Measurements from ENCODE around the gene PURA. TPM values are rescaled to one million over a fixed set of nuclear protein-coding genes. Genes with fewer than 3 reads are reported as not detected.

PURA gene
- total and polyA plus RNA-seq, 2 of the 4 experiments (the other 2 are of a cell fraction) = 3.8 to 5.6 TPM

GRCh38 chr5:140084541-140084940 lies 29.4 kb upstream of the PURA start:
- Histone ChIP-seq H3K56ac (ENCODE audit: extremely low read depth, insufficient read depth, low read length) (no peak overlapping the region), H2AK5ac (ENCODE audit: low read depth, low read length) (no peak overlapping the region), H2BK20ac (ENCODE audit: low read depth, low read length) (no peak overlapping the region), H3K9me3 (ENCODE audit: control insufficient read depth, insufficient read depth, low read length) (no peaks in the 10 kb centered on the region), H3K4me2 (ENCODE audit: low read depth, low read length) (no peak overlapping the region), H4K20me1 (ENCODE audit: insufficient read depth, low read length) (no peaks in the 10 kb centered on the region), H3K23ac (ENCODE audit: low read depth, low read length) (no peak overlapping the region), H3K27ac (ENCODE audit: insufficient read depth, low read length) (no peak overlapping the region), H2BK15ac (ENCODE audit: low read depth, low read length) (no peak overlapping the region), H3K4me1 (ENCODE audit: control insufficient read depth, insufficient read depth, low read length) (no peaks in the 10 kb centered on the region), H3K9me1 (ENCODE audit: insufficient read depth, low read length) (no peaks in the 10 kb centered on the region), H2AFZ (replicated peaks; ENCODE audit: low read length, poor library complexity) (no peak overlapping the region), H3K27me3 (ENCODE audit: control insufficient read depth, insufficient read depth, low read length) (peaks cover 30% of the 10 kb centered on the region), H4K5ac (ENCODE audit: low read depth, low read length) (no peak overlapping the region), H2BK5ac (ENCODE audit: low read depth, low read length, poor library complexity, severe bottlenecking) (no peak overlapping the region), H2BK120ac (ENCODE audit: low read depth, low read length) (no peak overlapping the region), H4K8ac (ENCODE audit: low read depth in 2 of 2, low read length in 2 of 2) (no peak overlapping the region), H2AK9ac (replicated peaks; ENCODE audit: low read depth, low read length, poor library complexity) (no peak overlapping the region), H3K14ac (replicated peaks; ENCODE audit: low read depth, low read length) (no peak overlapping the region), H3K36me3 (ENCODE audit: control insufficient read depth, insufficient read depth, low read length) (no peaks in the 10 kb centered on the region), H3K79me1 (ENCODE audit: low read depth in 1 of 2, low read length in 2 of 2) (no peaks in the 10 kb centered on the region), H3K4me3 (ENCODE audit: insufficient read depth, low read depth, low read length) (no peak overlapping the region), H3K4ac (ENCODE audit: low read depth, low read length) (no peak overlapping the region), H3K18ac (ENCODE audit: low read depth, low read length) (no peak overlapping the region), H4K91ac (ENCODE audit: insufficient read depth, low read depth, low read length) (no peak overlapping the region), H3K9ac (ENCODE audit: low read depth, low read length) (no peak overlapping the region)
- dilution Hi-C loops (cut with HindIII; ENCODE audit: low sequenced_read_pairs, unreplicated experiment) (no loop called here), intact Hi-C loops (cut with micrococcal nuclease) (loop anchor here (2.0 kb wide), 1 partner anchor 20 kb away; no protein-coding TSS in a partner anchor), in situ Hi-C loops (cut with MboI; ENCODE audit: low sequenced_read_pairs) (no loop called here)
- POLR2A ChIA-PET (ENCODE audit: unreplicated experiment) = no interaction called here
- DNase-seq (no peak), ATAC-seq (ENCODE audit: low read depth) (no peak)
- CTCF ChIA-PET = interaction anchor here (1.3 to 2.2 kb wide), 2 partner anchors 12 to 61 kb away, joined by 5 to 6 read pairs; no protein-coding TSS in a partner anchor
- TF ChIP-seq, protein P1, sequence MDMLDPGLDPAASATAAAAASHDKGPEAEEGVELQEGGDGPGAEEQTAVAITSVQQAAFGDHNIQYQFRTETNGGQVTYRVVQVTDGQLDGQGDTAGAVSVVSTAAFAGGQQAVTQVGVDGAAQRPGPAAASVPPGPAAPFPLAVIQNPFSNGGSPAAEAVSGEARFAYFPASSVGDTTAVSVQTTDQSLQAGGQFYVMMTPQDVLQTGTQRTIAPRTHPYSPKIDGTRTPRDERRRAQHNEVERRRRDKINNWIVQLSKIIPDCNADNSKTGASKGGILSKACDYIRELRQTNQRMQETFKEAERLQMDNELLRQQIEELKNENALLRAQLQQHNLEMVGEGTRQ (IDR thresholded peaks at IDR 0.05; ENCODE audit: low read depth, low read length) = no peak
- TF ChIP-seq RFX5 (IDR thresholded peaks at IDR 0.05; ENCODE audit: low read depth, low read length) (no peak), SMC3 (IDR thresholded peaks at IDR 0.05; ENCODE audit: low read depth, low read length) (no peak), RAD21 (IDR thresholded peaks at IDR 0.05; ENCODE audit: low read length) (no peak), CHD1 (IDR thresholded peaks at IDR 0.05; ENCODE audit: low read depth, low read length) (no peak), MAZ (IDR thresholded peaks at IDR 0.05; ENCODE audit: borderline replicate concordance, low read depth, low read length) (no peak), ELK1 (IDR thresholded peaks at IDR 0.05; ENCODE audit: borderline replicate concordance, low read depth, low read length) (no peak), RCOR1 (IDR thresholded peaks at IDR 0.05; ENCODE audit: insufficient replicate concordance, low read length) (no peak), CEBPB (IDR thresholded peaks at IDR 0.05; ENCODE audit: low read depth, low read length) (no peak), POLR2A (IDR thresholded peaks at IDR 0.05; ENCODE audit: low read depth, low read length) (no peak), NFE2L2 (IDR thresholded peaks at IDR 0.05; ENCODE audit: low read depth, low read length) (no peak), MAFK (IDR thresholded peaks at IDR 0.05; ENCODE audit: low read depth, low read length) (no peak), BHLHE40 (IDR thresholded peaks at IDR 0.05; ENCODE audit: low read depth, low read length) (no peak), FOS (IDR thresholded peaks at IDR 0.05; ENCODE audit: low read depth, low read length) (no peak), MXI1 (IDR thresholded peaks at IDR 0.05; ENCODE audit: borderline replicate concordance, low read depth, low read length) (no peak)
- TF ChIP-seq, protein P2, sequence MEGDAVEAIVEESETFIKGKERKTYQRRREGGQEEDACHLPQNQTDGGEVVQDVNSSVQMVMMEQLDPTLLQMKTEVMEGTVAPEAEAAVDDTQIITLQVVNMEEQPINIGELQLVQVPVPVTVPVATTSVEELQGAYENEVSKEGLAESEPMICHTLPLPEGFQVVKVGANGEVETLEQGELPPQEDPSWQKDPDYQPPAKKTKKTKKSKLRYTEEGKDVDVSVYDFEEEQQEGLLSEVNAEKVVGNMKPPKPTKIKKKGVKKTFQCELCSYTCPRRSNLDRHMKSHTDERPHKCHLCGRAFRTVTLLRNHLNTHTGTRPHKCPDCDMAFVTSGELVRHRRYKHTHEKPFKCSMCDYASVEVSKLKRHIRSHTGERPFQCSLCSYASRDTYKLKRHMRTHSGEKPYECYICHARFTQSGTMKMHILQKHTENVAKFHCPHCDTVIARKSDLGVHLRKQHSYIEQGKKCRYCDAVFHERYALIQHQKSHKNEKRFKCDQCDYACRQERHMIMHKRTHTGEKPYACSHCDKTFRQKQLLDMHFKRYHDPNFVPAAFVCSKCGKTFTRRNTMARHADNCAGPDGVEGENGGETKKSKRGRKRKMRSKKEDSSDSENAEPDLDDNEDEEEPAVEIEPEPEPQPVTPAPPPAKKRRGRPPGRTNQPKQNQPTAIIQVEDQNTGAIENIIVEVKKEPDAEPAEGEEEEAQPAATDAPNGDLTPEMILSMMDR (conservative IDR thresholded peaks at IDR 0.05; ENCODE audit: low read depth, low read length) = no peak
- no TSS peak for BruUV-seq (replicated peaks)
- 29% methylated on average over 2 of the region's 4 CpGs; no CpG with 5 or more reads in 1 of the 2 experiments for WGBS, 2 experiments (ENCODE audit: extremely low coverage in 2 of 2, insufficient read length in 1 of 2)
